ENCODE data around the gene ANKRD13D. TPM values are rescaled to one million over a fixed set of nuclear protein-coding genes. Genes with fewer than 3 reads are reported as not detected.
A peak's percentile ranks its signal among the peaks of the same experiment; 100 is the strongest.

The ANKRD13D gene
- 10 to 100 TPM in 3 of 4 donors, 1 to 10 TPM in 1; 7.8 to 26.0 (median 20.1) TPM for polyA plus RNA-seq
- long read RNA-seq, donor 1, partial matches to known transcripts, result 0 of 2 reads
- long read RNA-seq, donor 1, other reads (novel, unspliced or antisense), result 0 of 2 reads
- long read RNA-seq, donor 2, partial matches to known transcripts, result 0 of 1 reads
- long read RNA-seq, donor 2, other reads (novel, unspliced or antisense), result 0 of 1 reads
- long read RNA-seq, donor 3, partial matches to known transcripts, result 0 of 1 reads
- long read RNA-seq, donor 3, other reads (novel, unspliced or antisense), result 0 of 1 reads
- long read RNA-seq, donor 4, result 0 reads
- long read RNA-seq, donor 5, partial matches to known transcripts, result 0 of 4 reads
- long read RNA-seq, donor 5, other reads (novel, unspliced or antisense), result 0 of 4 reads
- long read RNA-seq, donor 6, partial matches to known transcripts, result 0 of 2 reads
- long read RNA-seq, donor 6, other reads (novel, unspliced or antisense), result 0 of 2 reads
- long read RNA-seq, donor 7, result 0 reads
- long read RNA-seq, donor 8, partial matches to known transcripts, result 0 of 1 reads
- long read RNA-seq, donor 8, other reads (novel, unspliced or antisense), result 0 of 1 reads
- long read RNA-seq, donor 9, result 0 reads
- long read RNA-seq, donor 10, partial matches to known transcripts, result 0 of 6 reads
- long read RNA-seq, donor 10, other reads (novel, unspliced or antisense), result 0 of 6 reads

- Histone ChIP-seq H3K4me3 (ENCODE audit: low read depth in 1 of 3, low read length in 3 of 3) (peak within 1 kb of the TSS; percentile 63 to 94 (median 76)), H3K4me1 (ENCODE audit: control insufficient read depth in 3 of 3, insufficient read depth in 2 of 3, low read depth in 1 of 3, low read length in 2 of 3) (peaks cover 3 to 29% (median 8%) of the 10 kb centered on the region in 3 donors), H3K36me3 (ENCODE audit: control insufficient read depth in 3 of 3, insufficient read depth in 2 of 3, low read depth in 1 of 3, low read length in 3 of 3) (peaks cover 8 to 70% (median 9%) of the 10 kb centered on the region in 3 donors), H3K9me3 (ENCODE audit: control insufficient read depth in 2 of 2, insufficient read depth in 1 of 2, low read depth in 1 of 2, low read length in 1 of 2) (no peaks in the 10 kb centered on the region), H3K27ac (ENCODE audit: low read depth in 1 of 3, low read length in 2 of 3) (peak within 1 kb of the TSS; percentile 79 to 99 (median 95)), H3K27me3 (ENCODE audit: control insufficient read depth in 3 of 3, insufficient read depth in 3 of 3, low read length in 3 of 3) (no peaks in the 10 kb centered on the region)
- 0 to 1% (median 0%) methylated on average over 16 to 56 of the region's 56 CpGs for WGBS, 3 donors
- DNase-seq, result no peak
- FAIRE-seq, result no peak
Observed at GRCh38 chr11:67289226-67289650, at the start of gene ANKRD13D. ANKRD13D (plus strand) TSS chr11:67289303; CDS start chr11:67289461, 158 bp downstream.

- Histone ChIP-seq H3K4me3 (ENCODE audit: low read depth in 1 of 3, low read length in 3 of 3) (peak overlapping the region; percentile 48 to 80 (median 53)), H3K27me3 (ENCODE audit: control insufficient read depth in 3 of 3, insufficient read depth in 3 of 3, low read length in 3 of 3) (no peaks in the 10 kb centered on the region), H3K36me3 (ENCODE audit: control insufficient read depth in 3 of 3, insufficient read depth in 2 of 3, low read depth in 1 of 3, low read length in 3 of 3) (peaks cover 9 to 29% (median 10%) of the 10 kb centered on the region in 3 donors), H3K27ac (ENCODE audit: low read depth in 1 of 3, low read length in 2 of 3) (peak overlapping the region; percentile 66 to 98 (median 90)), H3K4me1 (ENCODE audit: control insufficient read depth in 3 of 3, insufficient read depth in 2 of 3, low read depth in 1 of 3, low read length in 2 of 3) (peaks cover 2 to 31% (median 2%) of the 10 kb centered on the region in 3 donors), H3K9me3 (ENCODE audit: control insufficient read depth in 2 of 2, insufficient read depth in 1 of 2, low read depth in 1 of 2, low read length in 1 of 2) (no peaks in the 10 kb centered on the region)
- WGBS, 3 donors, result 0% methylated on average over 31 of the region's 31 CpGs
- DNase-seq (peak; percentile 97), FAIRE-seq (no peak)
Observed at GRCh38 chr11:67239783-67240575, 49.1 kb upstream of the ANKRD13D start.

- Histone ChIP-seq H3K9me3 (ENCODE audit: control insufficient read depth in 2 of 2, insufficient read depth in 1 of 2, low read depth in 1 of 2, low read length in 1 of 2) (no peaks in the 10 kb centered on the region), H3K27ac (ENCODE audit: low read depth in 1 of 3, low read length in 2 of 3) (peak overlapping the region; percentile 66 to 98 (median 90)), H3K4me3 (ENCODE audit: low read depth in 1 of 3, low read length in 3 of 3) (peak overlapping the region; percentile 48 to 80 (median 53)), H3K27me3 (ENCODE audit: control insufficient read depth in 3 of 3, insufficient read depth in 3 of 3, low read length in 3 of 3) (no peaks in the 10 kb centered on the region), H3K4me1 (ENCODE audit: control insufficient read depth in 3 of 3, insufficient read depth in 2 of 3, low read depth in 1 of 3, low read length in 2 of 3) (peaks cover 2 to 31% (median 2%) of the 10 kb centered on the region in 3 donors), H3K36me3 (ENCODE audit: control insufficient read depth in 3 of 3, insufficient read depth in 2 of 3, low read depth in 1 of 3, low read length in 3 of 3) (peaks cover 15 to 33% (median 16%) of the 10 kb centered on the region in 3 donors)
- WGBS, 3 donors, result 0 to 1% (median 0%) methylated on average over 16 of the region's 16 CpGs
- DNase-seq (peak; percentile 81 to 87), FAIRE-seq (no peak)
Observed at GRCh38 chr11:67240576-67241389, 48.3 kb upstream of the ANKRD13D start.

DNA sequence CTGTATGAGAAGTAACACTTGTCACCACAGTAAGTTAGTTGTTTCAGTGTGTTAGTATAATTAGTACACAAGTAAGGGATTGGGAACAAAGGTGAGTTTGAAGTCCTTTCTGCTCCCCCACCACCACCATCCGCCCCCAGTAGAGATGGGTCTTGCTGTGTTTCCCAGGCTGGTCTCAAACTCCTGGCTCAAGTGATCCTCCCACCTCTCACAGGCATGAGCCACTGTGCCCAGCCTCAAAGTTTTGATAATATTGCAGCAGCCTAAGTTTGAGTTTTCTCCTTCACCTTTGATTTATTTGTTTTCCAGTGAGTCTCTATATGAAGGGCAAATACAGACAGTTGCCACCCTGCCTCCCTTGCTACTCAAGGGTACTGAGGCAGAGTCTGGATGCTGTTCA is 46.6 kb upstream of the ANKRD13D start:
- peaks cover 17 to 37% (median 25%) of the 10 kb centered on the region in 3 donors for H3K36me3 ChIP-seq (ENCODE audit: control insufficient read depth in 3 of 3, insufficient read depth in 2 of 3, low read depth in 1 of 3, low read length in 3 of 3)
- DNase-seq, result peak in 1 of 2 donors; percentile 15
- H3K9me3 ChIP-seq (ENCODE audit: control insufficient read depth in 2 of 2, insufficient read depth in 1 of 2, low read depth in 1 of 2, low read length in 1 of 2), result no peaks in the 10 kb centered on the region
- no peaks in the 10 kb centered on the region for H3K27me3 ChIP-seq (ENCODE audit: control insufficient read depth in 3 of 3, insufficient read depth in 3 of 3, low read length in 3 of 3)
- peaks cover 2 to 31% (median 2%) of the 10 kb centered on the region in 3 donors for H3K4me1 ChIP-seq (ENCODE audit: control insufficient read depth in 3 of 3, insufficient read depth in 2 of 3, low read depth in 1 of 3, low read length in 2 of 3)
- H3K27ac ChIP-seq (ENCODE audit: low read depth in 1 of 3, low read length in 2 of 3), result no peak overlapping the region
- H3K4me3 ChIP-seq (ENCODE audit: low read depth in 1 of 3, low read length in 3 of 3), result no peak overlapping the region
- FAIRE-seq, result no peak
- 58 to 75% (median 69%) methylated on average over 1 of the region's 1 CpG for WGBS, 3 donors

GRCh38 chr11:67243051-67243450 is 46.1 kb upstream of the ANKRD13D start:
- WGBS, 3 donors, result 69 to 95% (median 80%) methylated on average over 2 of the region's 2 CpGs
- H3K27ac ChIP-seq (ENCODE audit: low read depth in 1 of 3, low read length in 2 of 3), result no peak overlapping the region
- peaks cover 2 to 31% (median 2%) of the 10 kb centered on the region in 3 donors for H3K4me1 ChIP-seq (ENCODE audit: control insufficient read depth in 3 of 3, insufficient read depth in 2 of 3, low read depth in 1 of 3, low read length in 2 of 3)
- no peaks in the 10 kb centered on the region for H3K9me3 ChIP-seq (ENCODE audit: control insufficient read depth in 2 of 2, insufficient read depth in 1 of 2, low read depth in 1 of 2, low read length in 1 of 2)
- no peak for FAIRE-seq
- DNase-seq, result no peak
- no peak overlapping the region for H3K4me3 ChIP-seq (ENCODE audit: low read depth in 1 of 3, low read length in 3 of 3)
- peaks cover 19 to 40% (median 27%) of the 10 kb centered on the region in 3 donors for H3K36me3 ChIP-seq (ENCODE audit: control insufficient read depth in 3 of 3, insufficient read depth in 2 of 3, low read depth in 1 of 3, low read length in 3 of 3)
- H3K27me3 ChIP-seq (ENCODE audit: control insufficient read depth in 3 of 3, insufficient read depth in 3 of 3, low read length in 3 of 3), result no peaks in the 10 kb centered on the region

DNA sequence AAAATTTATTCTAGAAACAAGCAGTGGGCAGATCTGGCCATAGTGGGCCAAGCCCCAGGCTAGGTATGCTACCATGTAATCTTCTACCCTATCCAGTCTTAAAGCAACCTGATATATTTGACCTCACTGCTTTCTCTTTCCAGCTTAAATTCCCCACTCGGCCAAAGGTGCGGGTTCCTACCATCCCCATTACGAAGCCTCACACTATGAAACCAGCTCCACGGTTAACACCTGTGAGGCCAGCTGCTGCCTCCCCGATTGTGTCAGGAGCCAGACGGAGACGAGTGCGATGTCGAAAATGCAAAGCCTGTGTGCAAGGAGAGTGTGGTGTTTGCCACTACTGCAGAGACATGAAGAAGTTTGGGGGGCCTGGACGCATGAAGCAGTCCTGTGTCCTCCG is 44.1 kb upstream of the ANKRD13D start:
- no peak for DNase-seq
- H3K27ac ChIP-seq (ENCODE audit: low read depth in 1 of 3, low read length in 2 of 3), result no peak overlapping the region
- whole genome bisulfite sequencing, 3 donors, result 93 to 95% (median 94%) methylated on average over 11 of the region's 11 CpGs
- H3K36me3 ChIP-seq (ENCODE audit: control insufficient read depth in 3 of 3, insufficient read depth in 2 of 3, low read depth in 1 of 3, low read length in 3 of 3), result peaks cover 28 to 55% (median 41%) of the 10 kb centered on the region in 3 donors
- H3K4me3 ChIP-seq (ENCODE audit: low read depth in 1 of 3, low read length in 3 of 3), result no peak overlapping the region
- no peak for FAIRE-seq
- peaks cover 0 to 22% (median 2%) of the 10 kb centered on the region in 3 donors for H3K4me1 ChIP-seq (ENCODE audit: control insufficient read depth in 3 of 3, insufficient read depth in 2 of 3, low read depth in 1 of 3, low read length in 2 of 3)
- H3K9me3 ChIP-seq (ENCODE audit: control insufficient read depth in 2 of 2, insufficient read depth in 1 of 2, low read depth in 1 of 2, low read length in 1 of 2), result no peaks in the 10 kb centered on the region
- no peaks in the 10 kb centered on the region for H3K27me3 ChIP-seq (ENCODE audit: control insufficient read depth in 3 of 3, insufficient read depth in 3 of 3, low read length in 3 of 3)

DNA sequence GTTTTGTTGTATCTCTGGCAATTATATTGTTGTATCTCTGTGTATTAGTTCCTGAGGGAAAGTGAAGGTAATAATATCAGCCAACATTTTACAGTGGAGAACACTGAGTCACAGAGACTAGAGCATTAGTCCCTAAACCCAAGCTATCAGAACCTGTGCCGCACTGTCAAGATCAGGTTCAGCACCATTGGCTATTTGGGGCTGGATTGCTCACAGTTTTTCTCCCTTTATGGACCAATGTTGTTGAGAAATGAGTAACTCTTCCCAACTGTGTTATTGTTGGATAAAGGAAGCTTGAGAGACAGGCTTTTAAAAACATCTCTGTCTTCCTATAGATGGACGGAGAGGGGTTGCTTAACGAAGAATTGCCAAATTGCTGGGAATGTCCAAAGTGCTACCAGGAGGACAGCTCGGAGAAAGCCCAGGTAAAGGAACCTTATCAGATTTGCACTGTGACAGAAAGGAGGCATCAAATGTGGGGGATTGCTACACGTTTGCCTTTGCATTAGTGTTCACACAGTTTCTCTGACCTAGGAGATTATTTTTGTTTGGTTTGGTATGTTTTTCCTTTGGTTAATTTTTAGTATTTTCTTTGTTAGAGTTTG is 41.1 kb upstream of the ANKRD13D start:
- no peak overlapping the region for H3K27ac ChIP-seq (ENCODE audit: low read depth in 1 of 3, low read length in 2 of 3)
- WGBS, 3 donors, result 91 to 94% (median 92%) methylated on average over 5 of the region's 5 CpGs
- peaks cover 0 to under 1% (median 0%) of the 10 kb centered on the region in 3 donors for H3K4me1 ChIP-seq (ENCODE audit: control insufficient read depth in 3 of 3, insufficient read depth in 2 of 3, low read depth in 1 of 3, low read length in 2 of 3)
- H3K9me3 ChIP-seq (ENCODE audit: control insufficient read depth in 2 of 2, insufficient read depth in 1 of 2, low read depth in 1 of 2, low read length in 1 of 2), result no peaks in the 10 kb centered on the region
- no peak for DNase-seq
- no peaks in the 10 kb centered on the region for H3K27me3 ChIP-seq (ENCODE audit: control insufficient read depth in 3 of 3, insufficient read depth in 3 of 3, low read length in 3 of 3)
- peaks cover 39 to 74% (median 62%) of the 10 kb centered on the region in 3 donors for H3K36me3 ChIP-seq (ENCODE audit: control insufficient read depth in 3 of 3, insufficient read depth in 2 of 3, low read depth in 1 of 3, low read length in 3 of 3)
- no peak overlapping the region for H3K4me3 ChIP-seq (ENCODE audit: low read depth in 1 of 3, low read length in 3 of 3)
- no peak for FAIRE-seq
